ENCODE data around the gene PHF21B.

DNA sequence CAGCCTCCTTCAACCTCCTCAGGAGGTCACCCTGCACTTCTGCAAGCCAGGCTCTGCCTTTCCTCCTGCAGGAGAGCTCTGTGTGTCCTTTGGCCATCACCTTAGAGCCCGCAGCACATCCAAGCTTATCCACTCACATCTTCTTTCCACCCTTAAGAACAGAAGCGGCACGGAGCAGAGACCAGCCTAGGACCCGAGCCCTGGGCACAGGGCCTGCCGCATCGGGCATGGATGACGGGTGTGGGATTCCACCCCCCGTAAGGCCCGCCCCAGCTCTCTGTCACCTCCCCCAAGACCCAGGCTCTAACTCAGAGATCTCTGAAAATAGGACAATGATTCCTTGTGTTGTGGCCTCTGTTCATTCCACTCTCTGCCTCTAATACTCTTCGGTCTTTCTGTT is 42.1 kb upstream of the PHF21B start:
- TF ChIP-seq POLR2A (IDR thresholded peaks at IDR 0.05; ENCODE audit: low read depth), result no peak
- TF ChIP-seq, protein P1, sequence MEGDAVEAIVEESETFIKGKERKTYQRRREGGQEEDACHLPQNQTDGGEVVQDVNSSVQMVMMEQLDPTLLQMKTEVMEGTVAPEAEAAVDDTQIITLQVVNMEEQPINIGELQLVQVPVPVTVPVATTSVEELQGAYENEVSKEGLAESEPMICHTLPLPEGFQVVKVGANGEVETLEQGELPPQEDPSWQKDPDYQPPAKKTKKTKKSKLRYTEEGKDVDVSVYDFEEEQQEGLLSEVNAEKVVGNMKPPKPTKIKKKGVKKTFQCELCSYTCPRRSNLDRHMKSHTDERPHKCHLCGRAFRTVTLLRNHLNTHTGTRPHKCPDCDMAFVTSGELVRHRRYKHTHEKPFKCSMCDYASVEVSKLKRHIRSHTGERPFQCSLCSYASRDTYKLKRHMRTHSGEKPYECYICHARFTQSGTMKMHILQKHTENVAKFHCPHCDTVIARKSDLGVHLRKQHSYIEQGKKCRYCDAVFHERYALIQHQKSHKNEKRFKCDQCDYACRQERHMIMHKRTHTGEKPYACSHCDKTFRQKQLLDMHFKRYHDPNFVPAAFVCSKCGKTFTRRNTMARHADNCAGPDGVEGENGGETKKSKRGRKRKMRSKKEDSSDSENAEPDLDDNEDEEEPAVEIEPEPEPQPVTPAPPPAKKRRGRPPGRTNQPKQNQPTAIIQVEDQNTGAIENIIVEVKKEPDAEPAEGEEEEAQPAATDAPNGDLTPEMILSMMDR (IDR thresholded peaks at IDR 0.05), result no peak
- no peak for TF ChIP-seq EP300 (IDR thresholded peaks at IDR 0.05)

Data from esophagus muscularis mucosa (tissue), 4 donors.